Measurements from ENCODE around the gene SLC25A31.

DNA sequence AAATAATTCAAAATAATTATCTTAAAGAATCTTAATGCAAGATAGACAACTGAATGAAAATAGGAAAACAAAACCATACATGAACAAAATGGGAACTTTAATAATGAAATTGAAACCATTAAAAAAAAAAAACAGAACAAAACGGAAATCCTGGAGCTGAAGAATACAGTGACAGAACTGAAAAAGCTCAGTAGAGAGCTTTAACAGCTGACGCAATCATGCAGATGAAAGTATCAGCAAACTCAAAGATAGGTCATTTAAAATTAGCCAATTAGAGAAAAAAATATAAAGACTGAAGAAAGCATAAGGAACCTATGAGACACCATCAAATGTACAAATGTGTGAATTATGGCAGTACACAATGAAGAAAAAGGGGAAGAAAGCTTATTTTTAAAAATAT lies 18.8 kb downstream of the SLC25A31 start:
- TF ChIP-seq EZH2 (IDR thresholded peaks at IDR 0.05) = no peak
- TF ChIP-seq POLR2AphosphoS5 (IDR thresholded peaks at IDR 0.05; ENCODE audit: borderline replicate concordance, low read depth, low read length) = no peak

All from SK-N-MC (cell line).